ENCODE data around the gene TSEN54. TPM values are rescaled to one million over a fixed set of nuclear protein-coding genes. Genes with fewer than 3 reads are reported as not detected.

The TSEN54 gene
- total RNA-seq, 2 experiments from 2014 or later, result 75.2 to 76.0 TPM

DNA sequence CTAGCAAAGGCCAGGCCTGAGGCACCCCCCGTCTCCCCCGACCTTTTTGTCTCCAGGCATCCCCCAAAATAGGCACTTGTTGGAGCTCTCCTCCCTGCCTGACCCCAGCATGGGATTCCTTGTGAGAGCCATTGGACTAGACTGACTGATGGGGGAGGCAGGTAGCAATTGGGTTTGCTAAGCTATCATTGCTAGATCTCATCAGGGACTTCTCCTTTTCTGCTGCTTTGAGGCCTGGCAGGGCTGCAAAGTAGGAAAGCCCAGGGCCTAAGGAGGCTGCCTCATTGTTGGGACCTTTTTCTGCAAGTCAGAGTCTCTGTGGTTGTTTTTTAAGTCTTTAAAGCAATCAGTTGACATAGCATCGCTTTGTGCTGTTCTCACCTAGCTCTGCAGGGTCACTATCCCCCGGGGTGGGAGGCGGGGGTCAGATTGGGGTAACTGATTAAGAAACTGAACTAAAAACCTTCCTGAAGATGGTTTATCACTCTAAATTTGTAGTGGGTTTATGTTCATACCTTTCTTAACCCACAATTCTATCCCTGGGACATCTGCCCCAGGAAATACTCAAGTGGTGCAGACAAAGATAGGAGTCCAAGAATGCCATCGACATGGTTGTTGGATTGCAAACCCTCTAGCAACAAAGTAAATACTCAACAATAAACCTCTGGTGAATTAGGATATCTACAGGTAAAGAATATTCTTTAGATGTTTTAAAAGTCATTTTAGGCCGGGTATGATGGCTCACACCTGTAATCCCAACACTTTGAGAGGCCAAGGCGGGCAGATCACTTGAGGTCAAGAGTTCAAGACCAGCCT, 37.2 kb downstream of the TSEN54 start:
- POLR2A ChIA-PET, result interaction anchor here (0.5 kb wide), 1 partner anchor 36 kb away, joined by 3 read pairs; no protein-coding TSS in a partner anchor
- Mint-ChIP-seq H3K27me3 (no peaks in the 10 kb centered on the region), H3K4me3 (no peak overlapping the region), H3K36me3 (no peaks in the 10 kb centered on the region), H3K9me3 (no peaks in the 10 kb centered on the region), H3K4me1 (no peaks in the 10 kb centered on the region), H3K27ac (no peak overlapping the region)
- DNase-seq (no peak), ATAC-seq (ENCODE audit: low read depth) (no peak)

DNA sequence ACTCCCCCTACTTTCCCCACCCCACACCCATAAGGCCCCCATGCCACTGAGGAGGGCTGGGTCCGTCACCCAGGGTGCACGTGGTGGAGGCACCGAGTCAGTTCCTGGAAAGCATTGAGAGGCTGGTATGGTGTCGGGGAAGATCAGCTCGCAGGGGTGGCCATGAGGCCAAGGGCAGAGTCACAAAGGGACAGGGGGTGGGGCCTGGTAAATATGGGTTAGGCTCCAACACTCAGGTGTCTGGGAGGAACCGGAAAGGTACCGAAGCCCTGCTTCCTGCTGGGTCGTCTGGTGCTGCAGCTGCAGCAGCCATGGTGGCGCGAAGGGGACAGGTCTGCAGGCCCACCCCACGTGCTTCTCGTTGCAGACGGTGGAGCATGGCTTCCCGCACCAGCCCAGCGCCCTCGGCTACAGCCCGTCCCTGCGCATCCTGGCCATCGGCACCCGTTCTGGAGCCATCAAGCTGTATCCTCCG, 39.4 kb downstream of the TSEN54 start:
- no peaks in the 10 kb centered on the region for H3K4me1 Mint-ChIP-seq
- no peak overlapping the region for H3K4me3 Mint-ChIP-seq
- H3K27ac Mint-ChIP-seq, result no peak overlapping the region
- POLR2A ChIA-PET, result no interaction called here
- no peaks in the 10 kb centered on the region for H3K27me3 Mint-ChIP-seq
- no peak for ATAC-seq (ENCODE audit: low read depth)
- DNase-seq, result no peak
- H3K9me3 Mint-ChIP-seq, result no peaks in the 10 kb centered on the region
- H3K36me3 Mint-ChIP-seq, result no peaks in the 10 kb centered on the region

DNA sequence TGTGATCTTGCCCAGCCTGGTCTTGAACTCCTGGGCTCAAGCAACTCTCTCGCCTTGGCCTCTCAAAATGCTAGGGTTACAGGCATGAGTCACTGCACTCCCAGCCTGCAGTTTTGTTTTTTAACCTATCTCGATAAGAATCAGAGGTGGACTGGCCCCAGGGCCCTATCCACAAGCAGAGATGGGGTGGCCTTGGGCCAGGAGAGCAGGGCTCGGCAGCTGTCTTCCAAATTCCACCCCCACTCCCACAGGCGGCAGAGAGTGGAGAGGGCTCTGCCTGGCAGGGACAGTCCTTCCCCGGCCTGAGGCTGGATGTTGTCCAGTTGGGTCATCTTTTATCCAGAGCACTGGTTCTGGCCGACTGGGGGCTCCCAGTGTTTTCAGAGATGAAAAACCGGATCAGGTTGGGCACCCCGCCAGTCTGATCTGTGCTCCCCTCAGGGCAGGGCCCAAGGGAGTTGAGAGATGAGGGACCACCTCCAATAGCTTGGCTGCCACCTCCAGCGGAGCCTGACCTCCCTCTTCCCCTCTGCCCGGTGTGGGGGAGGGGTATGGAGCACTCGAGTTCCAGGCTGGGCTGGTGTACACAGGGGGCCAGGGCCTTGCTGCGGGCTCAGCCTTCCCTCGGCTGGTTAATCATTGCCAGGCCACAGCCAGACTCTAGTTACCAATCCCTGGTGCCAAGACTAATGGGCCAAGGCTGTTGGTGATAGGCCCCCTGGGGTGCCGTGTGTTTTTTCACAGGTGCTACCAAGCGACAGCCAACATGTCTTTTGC, 40.9 kb downstream of the TSEN54 start:
- H3K9me3 Mint-ChIP-seq, result no peaks in the 10 kb centered on the region
- DNase-seq (no peak), ATAC-seq (ENCODE audit: low read depth) (no peak)
- no peaks in the 10 kb centered on the region for H3K4me1 Mint-ChIP-seq
- H3K27ac Mint-ChIP-seq, result no peak overlapping the region
- H3K27me3 Mint-ChIP-seq, result no peaks in the 10 kb centered on the region
- H3K36me3 Mint-ChIP-seq, result no peaks in the 10 kb centered on the region
- POLR2A ChIA-PET, result no interaction called here
- H3K4me3 Mint-ChIP-seq, result no peak overlapping the region

DNA sequence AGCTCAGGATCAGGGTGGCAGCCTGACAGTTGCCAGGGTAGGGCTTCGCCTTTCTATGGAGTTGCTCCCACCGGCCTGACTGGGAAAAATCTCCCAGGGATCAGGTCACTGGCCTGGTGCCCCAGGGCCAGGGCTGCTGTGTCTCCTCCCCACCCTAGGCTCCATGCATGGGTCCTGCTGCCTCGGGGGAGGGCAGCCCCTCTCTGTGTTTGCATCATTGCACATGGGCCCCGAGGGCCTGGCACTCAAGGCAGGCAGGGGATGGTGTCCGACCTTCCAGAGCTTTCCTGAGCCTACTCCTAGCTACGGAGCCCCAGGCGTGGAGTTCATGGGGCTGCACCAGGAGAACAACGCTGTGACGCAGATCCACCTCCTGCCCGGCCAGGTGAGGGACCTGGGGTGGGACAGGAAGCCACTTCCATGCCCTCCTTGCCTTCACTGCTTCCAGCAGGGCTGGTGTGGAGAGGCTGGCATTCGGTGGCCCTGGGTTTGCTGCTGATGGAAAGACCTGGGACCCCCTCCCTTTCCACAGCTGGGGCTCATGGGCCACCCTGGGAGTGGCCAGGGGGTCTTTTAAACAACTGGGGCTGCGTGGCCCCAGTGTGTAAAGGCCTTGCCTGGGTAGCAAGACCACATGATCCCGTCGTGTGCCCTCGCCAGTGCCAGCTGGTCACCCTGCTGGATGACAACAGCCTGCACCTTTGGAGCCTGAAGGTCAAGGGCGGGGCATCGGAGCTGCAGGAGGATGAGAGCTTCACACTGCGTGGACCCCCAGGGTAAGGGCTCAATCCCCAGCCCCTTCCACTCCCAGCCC, 41.7 kb downstream of the TSEN54 start:
- ATAC-seq (ENCODE audit: low read depth) (no peak), DNase-seq (no peak)
- Mint-ChIP-seq H3K4me1 (no peaks in the 10 kb centered on the region), H3K36me3 (no peaks in the 10 kb centered on the region), H3K9me3 (no peaks in the 10 kb centered on the region), H3K4me3 (no peak overlapping the region), H3K27ac (no peak overlapping the region), H3K27me3 (no peaks in the 10 kb centered on the region)
- POLR2A ChIA-PET, result no interaction called here

DNA sequence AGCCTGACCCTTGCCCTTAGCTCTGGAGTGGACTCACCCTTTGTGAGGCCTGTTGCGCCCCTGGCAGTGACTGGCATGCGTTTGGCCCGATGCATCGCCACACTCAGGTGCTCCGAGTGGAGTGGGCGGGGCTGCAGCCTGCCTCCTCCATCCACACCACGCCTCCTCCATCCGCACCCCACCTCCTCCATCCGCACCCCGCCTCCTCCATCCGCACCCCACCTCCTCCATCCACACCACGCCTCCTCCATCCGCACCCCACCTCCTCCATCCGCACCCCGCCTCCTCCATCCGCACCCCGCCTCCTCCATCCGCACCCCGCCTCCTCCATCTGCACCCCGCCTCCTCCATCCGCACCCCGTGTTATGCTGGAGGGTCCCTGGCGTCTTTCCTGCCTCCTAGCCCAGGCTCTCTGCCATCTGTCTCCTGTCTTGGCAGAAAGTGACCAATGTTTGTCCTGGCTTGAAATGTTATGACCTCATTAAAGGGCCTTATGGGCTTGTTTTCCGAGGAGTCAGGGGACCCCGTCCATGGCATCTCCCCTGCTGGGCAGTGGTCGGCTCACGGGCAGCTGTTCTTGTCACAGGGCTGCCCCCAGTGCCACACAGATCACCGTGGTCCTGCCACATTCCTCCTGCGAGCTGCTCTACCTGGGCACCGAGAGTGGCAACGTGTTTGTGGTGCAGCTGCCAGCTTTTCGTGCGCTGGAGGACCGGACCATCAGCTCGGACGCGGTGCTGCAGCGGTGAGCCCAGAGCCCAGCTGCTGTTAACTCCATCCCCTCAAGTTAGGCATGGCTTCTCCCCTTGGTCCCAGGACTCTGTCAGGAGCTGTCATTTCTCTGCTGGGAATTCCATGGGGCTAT, 42.6 kb downstream of the TSEN54 start:
- no peak for ATAC-seq (ENCODE audit: low read depth)
- no peak overlapping the region for H3K27ac Mint-ChIP-seq
- H3K4me3 Mint-ChIP-seq, result no peak overlapping the region
- no peak for DNase-seq
- no peaks in the 10 kb centered on the region for H3K9me3 Mint-ChIP-seq
- no peaks in the 10 kb centered on the region for H3K4me1 Mint-ChIP-seq
- POLR2A ChIA-PET, result no interaction called here
- no peaks in the 10 kb centered on the region for H3K36me3 Mint-ChIP-seq
- H3K27me3 Mint-ChIP-seq, result no peaks in the 10 kb centered on the region

DNA sequence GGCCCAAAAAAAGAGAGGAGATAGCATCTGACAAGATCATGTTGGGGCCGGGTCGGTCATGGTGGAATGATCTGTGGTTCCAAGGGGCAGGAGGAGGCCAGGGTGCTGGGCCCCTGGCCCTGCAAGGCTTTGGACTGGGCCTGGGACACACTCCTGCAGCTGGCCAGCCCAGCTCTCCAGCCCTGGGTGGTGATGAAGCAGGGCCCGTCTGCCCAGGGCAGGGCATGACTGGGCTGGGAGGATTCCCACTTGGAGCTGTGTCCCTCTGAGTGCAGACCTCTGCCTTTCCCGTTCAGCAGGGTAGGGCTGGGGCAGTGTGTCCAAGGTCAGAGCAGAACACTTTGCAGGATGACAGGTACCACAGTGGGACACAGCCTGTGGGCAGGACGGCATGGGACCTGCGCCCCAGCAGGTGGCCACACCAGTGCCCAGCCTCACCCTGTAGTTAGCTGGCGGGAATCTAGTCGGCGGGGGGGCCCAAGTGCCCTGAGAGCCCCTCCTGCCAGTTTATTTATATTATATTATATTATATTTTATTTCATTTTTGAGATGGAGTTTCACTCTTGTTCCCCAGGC, 43.7 kb downstream of the TSEN54 start:
- DNase-seq, result no peak
- no peak overlapping the region for H3K27ac Mint-ChIP-seq

DNA sequence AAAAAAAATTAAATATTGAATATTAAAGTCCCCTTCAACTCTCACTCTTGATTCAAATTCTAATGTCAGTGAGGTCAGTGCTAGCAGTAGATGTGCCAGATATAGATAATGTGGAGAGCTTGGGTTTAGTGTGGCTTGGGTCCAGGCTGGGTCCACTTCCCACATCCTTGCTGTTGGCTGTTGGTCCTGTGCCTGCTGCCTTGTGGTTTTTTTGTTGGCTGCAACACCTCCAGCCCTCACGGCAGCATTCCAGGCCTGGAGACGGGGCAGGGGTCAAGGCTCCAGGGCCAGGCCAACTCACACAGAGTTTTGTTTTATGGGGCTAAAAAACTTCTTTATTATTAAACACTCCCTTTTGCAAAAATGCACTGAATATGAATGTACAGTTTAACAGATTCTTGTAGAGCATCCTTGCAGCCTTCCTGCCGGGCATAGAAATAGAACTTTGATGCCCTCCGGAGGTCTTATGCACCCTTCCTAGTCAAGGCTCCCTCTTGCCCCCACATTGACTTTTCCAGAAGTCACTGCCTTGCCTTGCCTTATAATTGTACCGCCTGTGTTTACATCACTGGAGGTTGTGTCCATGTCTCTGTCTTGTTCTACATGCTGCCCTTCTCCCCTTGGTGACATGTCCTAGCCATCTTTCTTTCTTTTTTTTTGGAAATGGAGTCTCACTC, 45.7 kb downstream of the TSEN54 start:
- no peak overlapping the region for H3K4me3 Mint-ChIP-seq
- H3K27ac Mint-ChIP-seq, result no peak overlapping the region
- no peaks in the 10 kb centered on the region for H3K9me3 Mint-ChIP-seq
- no peaks in the 10 kb centered on the region for H3K36me3 Mint-ChIP-seq
- H3K4me1 Mint-ChIP-seq, result no peaks in the 10 kb centered on the region
- no peak for DNase-seq
- H3K27me3 Mint-ChIP-seq, result no peaks in the 10 kb centered on the region
- no peak for ATAC-seq (ENCODE audit: low read depth)
- POLR2A ChIA-PET, result no interaction called here

More for the DNA sequence above, 43.7 kb downstream of the TSEN54 start:
- no peak overlapping the region for H3K4me3 Mint-ChIP-seq
- H3K27me3 Mint-ChIP-seq, result no peaks in the 10 kb centered on the region
- no peak for ATAC-seq (ENCODE audit: low read depth)
- no peaks in the 10 kb centered on the region for H3K36me3 Mint-ChIP-seq
- H3K9me3 Mint-ChIP-seq, result no peaks in the 10 kb centered on the region
- no peaks in the 10 kb centered on the region for H3K4me1 Mint-ChIP-seq
- POLR2A ChIA-PET, result no interaction called here

DNA sequence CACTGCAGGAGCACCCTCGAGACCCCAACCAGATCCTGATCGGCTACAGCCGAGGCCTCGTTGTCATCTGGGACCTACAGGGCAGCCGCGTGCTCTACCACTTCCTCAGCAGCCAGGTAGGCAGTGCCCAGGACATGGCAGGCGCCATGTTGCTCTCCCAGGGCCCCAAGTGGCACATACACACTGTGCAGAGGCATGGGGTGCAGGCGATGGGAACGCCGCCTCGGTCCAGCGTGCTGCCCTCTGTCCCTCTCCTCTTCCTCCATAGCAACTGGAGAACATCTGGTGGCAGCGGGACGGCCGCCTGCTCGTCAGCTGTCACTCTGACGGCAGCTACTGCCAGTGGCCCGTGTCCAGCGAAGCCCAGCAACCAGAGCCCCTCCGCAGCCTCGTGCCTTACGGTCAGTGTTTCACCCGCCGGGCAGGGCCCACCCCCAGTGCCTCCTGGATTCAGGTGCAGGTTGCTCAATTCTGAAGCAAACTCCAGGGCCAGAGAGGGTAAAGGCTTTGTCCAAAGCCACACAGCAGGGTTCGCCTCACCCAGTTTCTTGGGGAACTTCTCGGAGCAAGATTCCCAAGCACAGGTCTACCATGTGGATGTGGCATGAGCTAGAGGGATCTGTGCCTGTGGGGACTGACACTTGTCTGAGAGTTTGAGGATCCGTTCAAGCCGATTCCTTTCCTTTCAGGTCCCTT, 46.9 kb downstream of the TSEN54 start:
- Mint-ChIP-seq H3K4me1 (no peaks in the 10 kb centered on the region), H3K36me3 (no peaks in the 10 kb centered on the region), H3K27me3 (no peaks in the 10 kb centered on the region), H3K9me3 (no peaks in the 10 kb centered on the region), H3K4me3 (no peak overlapping the region), H3K27ac (no peak overlapping the region)
- DNase-seq, result no peak
- ATAC-seq (ENCODE audit: low read depth), result no peak
- POLR2A ChIA-PET, result no interaction called here

DNA sequence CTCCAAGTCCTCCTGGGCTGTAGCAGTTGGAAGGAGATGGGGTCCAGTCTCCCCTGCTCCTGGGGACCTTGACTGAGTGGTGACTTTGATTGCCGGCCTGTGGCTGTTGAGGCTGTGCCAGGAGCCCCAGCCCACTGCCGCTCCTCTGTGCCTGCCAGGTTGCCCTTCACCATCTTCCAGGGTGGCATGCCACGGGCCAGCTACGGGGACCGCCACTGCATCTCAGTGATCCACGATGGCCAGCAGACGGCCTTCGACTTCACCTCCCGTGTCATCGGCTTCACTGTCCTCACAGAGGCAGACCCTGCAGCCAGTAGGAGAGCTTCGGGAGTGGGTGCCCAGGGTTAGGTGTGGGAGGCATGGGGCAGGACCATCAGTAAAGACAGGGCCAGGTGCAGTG, 47.9 kb downstream of the TSEN54 start:
- Mint-ChIP-seq H3K27ac (no peak overlapping the region), H3K9me3 (no peaks in the 10 kb centered on the region), H3K36me3 (no peaks in the 10 kb centered on the region), H3K27me3 (no peaks in the 10 kb centered on the region), H3K4me3 (no peak overlapping the region), H3K4me1 (no peaks in the 10 kb centered on the region)
- no peak for DNase-seq
- ATAC-seq (ENCODE audit: low read depth), result no peak
- POLR2A ChIA-PET, result interaction anchor here (0.5 kb wide), 1 partner anchor 429 kb away, joined by 4 read pairs; no protein-coding TSS in a partner anchor

DNA sequence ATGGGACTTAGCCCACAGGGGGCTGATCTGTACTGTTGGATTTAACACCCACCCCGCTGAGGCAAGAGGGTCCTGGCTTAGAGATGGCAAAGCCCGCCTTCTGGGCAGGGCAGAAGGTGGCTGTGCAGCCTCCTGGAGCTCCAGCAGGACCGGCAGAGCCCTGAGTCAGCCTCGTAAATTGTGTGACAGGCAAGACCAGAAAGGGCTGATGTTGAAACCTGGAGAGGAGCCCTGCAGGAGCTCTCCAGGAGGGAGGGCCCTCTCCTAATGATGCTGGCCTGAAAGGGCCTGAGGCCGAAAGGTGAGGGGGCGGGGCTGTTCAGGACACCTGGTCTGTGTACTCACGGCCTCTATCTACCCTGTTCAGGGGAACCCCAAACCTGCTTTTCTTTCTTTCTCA, 48.7 kb downstream of the TSEN54 start:
- H3K27me3 Mint-ChIP-seq, result no peaks in the 10 kb centered on the region
- POLR2A ChIA-PET, result no interaction called here
- H3K27ac Mint-ChIP-seq, result no peak overlapping the region
- H3K36me3 Mint-ChIP-seq, result no peaks in the 10 kb centered on the region
- no peak for ATAC-seq (ENCODE audit: low read depth)
- DNase-seq, result no peak
- no peaks in the 10 kb centered on the region for H3K9me3 Mint-ChIP-seq
- H3K4me3 Mint-ChIP-seq, result no peak overlapping the region
- H3K4me1 Mint-ChIP-seq, result no peaks in the 10 kb centered on the region

DNA sequence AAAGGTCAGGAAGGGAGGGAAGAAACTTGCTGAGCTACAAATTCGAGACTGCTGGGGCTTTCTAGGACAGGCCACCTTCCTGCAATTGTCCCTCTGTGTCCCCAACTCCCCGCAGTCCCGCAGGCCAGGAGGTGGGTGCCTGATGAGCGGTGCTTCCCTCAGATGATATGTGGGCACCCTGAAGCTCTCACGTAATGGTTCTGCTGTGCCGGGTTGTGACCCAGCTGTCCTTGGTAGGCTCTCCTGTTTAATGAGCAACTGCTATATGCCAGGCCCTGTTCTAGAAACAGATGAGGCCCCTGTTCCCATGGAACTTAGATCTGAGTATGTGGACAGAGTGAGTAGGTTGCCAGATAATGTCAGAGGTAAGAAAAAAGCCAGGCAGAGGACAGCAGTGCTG, 49.3 kb downstream of the TSEN54 start:
- no peak overlapping the region for H3K4me3 Mint-ChIP-seq
- DNase-seq (no peak), ATAC-seq (ENCODE audit: low read depth) (no peak)
- H3K27me3 Mint-ChIP-seq, result no peaks in the 10 kb centered on the region
- H3K4me1 Mint-ChIP-seq, result no peaks in the 10 kb centered on the region
- H3K36me3 Mint-ChIP-seq, result no peaks in the 10 kb centered on the region
- POLR2A ChIA-PET, result no interaction called here
- no peaks in the 10 kb centered on the region for H3K9me3 Mint-ChIP-seq
- H3K27ac Mint-ChIP-seq, result no peak overlapping the region

DNA sequence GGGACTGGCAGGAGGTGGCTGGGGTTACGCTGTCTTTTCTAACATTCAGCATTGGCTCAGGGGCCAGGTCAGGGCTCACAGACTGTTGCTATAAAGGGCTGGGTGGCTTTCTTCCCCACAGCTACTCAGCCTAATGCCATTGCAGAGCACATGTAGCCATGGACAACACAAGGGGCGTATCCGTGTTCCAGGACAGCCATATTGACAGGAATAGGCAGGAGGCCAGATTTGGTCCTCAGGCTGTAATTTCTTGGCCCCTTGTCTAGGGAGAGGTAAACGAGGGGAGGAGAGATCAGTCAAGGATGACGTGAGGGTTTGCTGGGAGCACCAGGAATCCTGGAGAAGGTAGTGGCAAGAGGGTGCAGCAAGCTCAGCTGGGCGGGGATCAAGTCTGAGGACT, 50.1 kb downstream of the TSEN54 start:
- H3K36me3 Mint-ChIP-seq, result no peaks in the 10 kb centered on the region
- H3K9me3 Mint-ChIP-seq, result no peaks in the 10 kb centered on the region
- H3K4me1 Mint-ChIP-seq, result peaks cover 3% of the 10 kb centered on the region
- H3K4me3 Mint-ChIP-seq, result no peak overlapping the region
- ATAC-seq (ENCODE audit: low read depth) (no peak), DNase-seq (no peak)
- no peak overlapping the region for H3K27ac Mint-ChIP-seq
- no peaks in the 10 kb centered on the region for H3K27me3 Mint-ChIP-seq
- POLR2A ChIA-PET, result no interaction called here

Data from activated naive CD8-positive, alpha-beta T cell treated with anti-CD3 and anti-CD28 coated beads, Interleukin-2, amount 10 ng/mL, durations not matched to agents 7 days and 5 days (primary cell).